Measurements from ENCODE around the gene ZNF618.

GRCh38 chr9:114023961-114024360 is 147.9 kb downstream of the ZNF618 start:
- TF ChIP-seq, protein P1, sequence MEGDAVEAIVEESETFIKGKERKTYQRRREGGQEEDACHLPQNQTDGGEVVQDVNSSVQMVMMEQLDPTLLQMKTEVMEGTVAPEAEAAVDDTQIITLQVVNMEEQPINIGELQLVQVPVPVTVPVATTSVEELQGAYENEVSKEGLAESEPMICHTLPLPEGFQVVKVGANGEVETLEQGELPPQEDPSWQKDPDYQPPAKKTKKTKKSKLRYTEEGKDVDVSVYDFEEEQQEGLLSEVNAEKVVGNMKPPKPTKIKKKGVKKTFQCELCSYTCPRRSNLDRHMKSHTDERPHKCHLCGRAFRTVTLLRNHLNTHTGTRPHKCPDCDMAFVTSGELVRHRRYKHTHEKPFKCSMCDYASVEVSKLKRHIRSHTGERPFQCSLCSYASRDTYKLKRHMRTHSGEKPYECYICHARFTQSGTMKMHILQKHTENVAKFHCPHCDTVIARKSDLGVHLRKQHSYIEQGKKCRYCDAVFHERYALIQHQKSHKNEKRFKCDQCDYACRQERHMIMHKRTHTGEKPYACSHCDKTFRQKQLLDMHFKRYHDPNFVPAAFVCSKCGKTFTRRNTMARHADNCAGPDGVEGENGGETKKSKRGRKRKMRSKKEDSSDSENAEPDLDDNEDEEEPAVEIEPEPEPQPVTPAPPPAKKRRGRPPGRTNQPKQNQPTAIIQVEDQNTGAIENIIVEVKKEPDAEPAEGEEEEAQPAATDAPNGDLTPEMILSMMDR (conservative IDR thresholded peaks at IDR 0.05 in 1 of 2, IDR thresholded peaks at IDR 0.05 in 1 of 2; ENCODE audit: extremely low read depth in 1 of 2, insufficient read depth in 1 of 2, low read depth in 1 of 2, low read length in 2 of 2), result no peak
- no peak for TF ChIP-seq EZH2 (IDR thresholded peaks at IDR 0.05; ENCODE audit: borderline replicate concordance, low read length)

All from mammary epithelial cell (primary cell).